Measurements from ENCODE around the gene VEGFB.

DNA sequence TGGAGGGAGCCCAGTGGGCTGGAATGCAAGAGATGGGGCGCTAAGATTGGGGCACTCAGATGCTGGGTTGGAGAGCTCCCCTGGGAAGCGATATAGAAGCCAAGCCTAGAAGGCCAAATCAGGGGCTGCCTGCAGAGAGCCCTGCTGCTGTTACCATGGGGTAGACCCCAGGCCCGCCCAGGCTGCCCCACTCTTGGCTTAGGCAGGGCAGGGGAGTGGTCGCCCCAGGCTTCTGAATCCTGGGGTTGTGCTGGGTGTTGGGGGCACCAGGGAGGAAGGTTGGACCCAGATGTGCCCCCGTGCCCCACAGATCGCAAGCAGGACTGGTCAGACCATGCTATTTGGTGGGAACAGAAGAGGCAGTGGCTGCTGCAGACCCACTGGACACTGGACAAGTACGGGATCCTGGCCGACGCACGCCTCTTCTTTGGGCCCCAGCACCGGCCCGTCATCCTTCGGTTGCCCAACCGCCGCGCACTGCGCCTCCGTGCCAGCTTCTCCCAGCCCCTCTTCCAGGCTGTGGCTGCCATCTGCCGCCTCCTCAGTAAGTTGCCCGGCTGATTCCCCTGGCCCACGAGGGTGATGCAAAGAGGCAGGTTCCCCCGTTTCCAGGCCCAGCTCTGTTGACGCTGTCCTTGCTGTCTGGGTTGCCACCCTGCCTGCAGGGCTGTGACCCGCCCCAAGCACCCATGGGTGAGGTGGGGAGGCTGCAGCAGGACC lies 23.9 kb upstream of the VEGFB start:
- TF ChIP-seq, protein P1, sequence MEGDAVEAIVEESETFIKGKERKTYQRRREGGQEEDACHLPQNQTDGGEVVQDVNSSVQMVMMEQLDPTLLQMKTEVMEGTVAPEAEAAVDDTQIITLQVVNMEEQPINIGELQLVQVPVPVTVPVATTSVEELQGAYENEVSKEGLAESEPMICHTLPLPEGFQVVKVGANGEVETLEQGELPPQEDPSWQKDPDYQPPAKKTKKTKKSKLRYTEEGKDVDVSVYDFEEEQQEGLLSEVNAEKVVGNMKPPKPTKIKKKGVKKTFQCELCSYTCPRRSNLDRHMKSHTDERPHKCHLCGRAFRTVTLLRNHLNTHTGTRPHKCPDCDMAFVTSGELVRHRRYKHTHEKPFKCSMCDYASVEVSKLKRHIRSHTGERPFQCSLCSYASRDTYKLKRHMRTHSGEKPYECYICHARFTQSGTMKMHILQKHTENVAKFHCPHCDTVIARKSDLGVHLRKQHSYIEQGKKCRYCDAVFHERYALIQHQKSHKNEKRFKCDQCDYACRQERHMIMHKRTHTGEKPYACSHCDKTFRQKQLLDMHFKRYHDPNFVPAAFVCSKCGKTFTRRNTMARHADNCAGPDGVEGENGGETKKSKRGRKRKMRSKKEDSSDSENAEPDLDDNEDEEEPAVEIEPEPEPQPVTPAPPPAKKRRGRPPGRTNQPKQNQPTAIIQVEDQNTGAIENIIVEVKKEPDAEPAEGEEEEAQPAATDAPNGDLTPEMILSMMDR (IDR thresholded peaks at IDR 0.05; ENCODE audit: borderline replicate concordance, extremely low read depth, low read length, poor library complexity, severe bottlenecking): no peak
- TF ChIP-seq EZH2 (IDR thresholded peaks at IDR 0.05; ENCODE audit: borderline replicate concordance, low read depth, low read length, severe bottlenecking): no peak

Data from DND-41 (cell line).